Measurements from ENCODE around the gene P2RX2.

The P2RX2 gene

DNA sequence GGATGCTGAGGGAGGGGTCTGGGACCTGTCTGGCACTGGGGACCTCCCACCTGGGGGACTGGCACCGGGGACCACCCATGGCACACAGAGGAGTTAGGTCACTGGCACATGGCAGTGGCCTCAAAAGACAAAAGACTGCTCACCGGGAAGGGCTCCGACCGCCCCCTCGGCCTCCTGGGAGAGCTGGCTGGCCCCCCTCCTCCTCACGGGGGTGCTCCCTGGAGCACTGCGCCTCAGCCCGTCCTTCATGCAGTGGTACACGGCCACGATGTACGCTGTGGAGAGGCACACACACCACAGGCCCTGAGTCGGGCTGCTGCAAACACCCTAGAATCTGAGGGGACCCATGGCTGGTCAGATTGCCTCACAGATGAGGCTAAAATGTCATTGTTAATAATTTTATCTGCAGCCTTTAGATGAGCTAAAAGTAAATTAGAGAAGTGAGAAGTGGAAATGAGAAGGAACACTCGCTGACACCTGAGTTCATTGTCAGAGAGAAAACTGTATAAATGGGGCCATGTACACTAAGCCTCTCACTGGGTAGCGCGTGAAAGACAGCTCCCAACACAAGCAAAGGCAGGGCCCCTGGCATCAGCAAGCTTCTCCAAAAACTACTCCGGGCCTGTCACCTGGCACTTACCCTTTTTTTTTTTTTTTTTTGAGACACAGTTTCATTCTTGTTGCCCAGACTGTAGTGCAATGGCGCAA, 14.1 kb downstream of the P2RX2 start:
- DNase-seq (ENCODE audit: low spot score in 2 of 2) (no peak), ATAC-seq (no peak)
- no peaks in the 10 kb centered on the region for H3K9me3 Mint-ChIP-seq
- H3K4me3 Mint-ChIP-seq: no peak overlapping the region
- H3K4me1 Mint-ChIP-seq: peaks cover 7% of the 10 kb centered on the region
- no peak overlapping the region for H3K27ac Mint-ChIP-seq
- H3K36me3 Mint-ChIP-seq: peaks cover 85% of the 10 kb centered on the region

GRCh38 chr12:132633398-132633797, 14.8 kb downstream of the P2RX2 start:
- peaks cover 7% of the 10 kb centered on the region for H3K4me1 Mint-ChIP-seq
- DNase-seq (ENCODE audit: low spot score in 2 of 2): no peak
- no peak overlapping the region for H3K27ac Mint-ChIP-seq
- no peaks in the 10 kb centered on the region for H3K9me3 Mint-ChIP-seq
- ATAC-seq: no peak
- H3K4me3 Mint-ChIP-seq: no peak overlapping the region
- peaks cover 93% of the 10 kb centered on the region for H3K36me3 Mint-ChIP-seq

DNA sequence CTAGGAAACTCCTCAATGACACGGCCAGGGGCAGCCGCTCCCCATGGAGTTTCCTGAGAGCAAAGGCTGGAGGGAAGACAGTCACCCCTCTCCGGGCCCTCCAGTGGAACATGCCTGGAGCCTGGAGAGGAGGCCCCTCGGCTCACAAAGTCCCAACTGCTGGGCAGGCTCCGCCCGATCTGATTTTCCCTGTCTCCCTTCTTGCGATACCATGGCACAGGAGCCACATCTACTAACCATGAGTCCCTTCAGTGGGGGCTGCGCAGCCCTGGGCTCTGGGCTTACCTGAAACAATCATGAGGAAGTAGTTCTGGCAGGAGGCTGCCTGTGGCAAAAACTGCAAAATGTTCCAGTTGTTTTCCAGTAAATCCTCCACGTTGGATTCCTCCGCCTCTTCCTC, 15.3 kb downstream of the P2RX2 start:
- peaks cover 97% of the 10 kb centered on the region for H3K36me3 Mint-ChIP-seq
- H3K27ac Mint-ChIP-seq: no peak overlapping the region

GRCh38 chr12:132634411-132634990, 15.9 kb downstream of the P2RX2 start:
- DNase-seq (ENCODE audit: low spot score in 2 of 2) (no peak), ATAC-seq (no peak)
- Mint-ChIP-seq H3K9me3 (no peaks in the 10 kb centered on the region), H3K36me3 (peaks cover 97% of the 10 kb centered on the region), H3K4me3 (no peak overlapping the region), H3K27ac (peak overlapping the region; percentile 76), H3K4me1 (peaks cover 7% of the 10 kb centered on the region)

More for the DNA sequence above, 15.3 kb downstream of the P2RX2 start:
- no peaks in the 10 kb centered on the region for H3K9me3 Mint-ChIP-seq
- no peak overlapping the region for H3K4me3 Mint-ChIP-seq
- no peak for ATAC-seq
- peaks cover 7% of the 10 kb centered on the region for H3K4me1 Mint-ChIP-seq
- no peak for DNase-seq (ENCODE audit: low spot score in 2 of 2)

- Mint-ChIP-seq H3K36me3 (peaks cover 98% of the 10 kb centered on the region), H3K27ac (peak overlapping the region; percentile 76), H3K9me3 (no peaks in the 10 kb centered on the region), H3K4me1 (peaks cover 7% of the 10 kb centered on the region), H3K4me3 (no peak overlapping the region)
- DNase-seq (ENCODE audit: low spot score in 2 of 2) (no peak), ATAC-seq (no peak)
Observed at GRCh38 chr12:132635076-132635955, 16.7 kb downstream of the P2RX2 start.

- Mint-ChIP-seq H3K27ac (peak overlapping the region; percentile 50), H3K9me3 (no peaks in the 10 kb centered on the region), H3K4me1 (peaks cover 14% of the 10 kb centered on the region), H3K36me3 (peaks cover 86% of the 10 kb centered on the region), H3K4me3 (no peak overlapping the region)
- ATAC-seq (no peak), DNase-seq (ENCODE audit: low spot score in 2 of 2) (no peak)
Observed at GRCh38 chr12:132637811-132638210, 19.2 kb downstream of the P2RX2 start.

- H3K36me3 Mint-ChIP-seq: peaks cover 82% of the 10 kb centered on the region
- DNase-seq (ENCODE audit: low spot score in 2 of 2) (no peak), ATAC-seq (no peak)
- H3K4me1 Mint-ChIP-seq: peaks cover 14% of the 10 kb centered on the region
- H3K4me3 Mint-ChIP-seq: no peak overlapping the region
- no peak overlapping the region for H3K27ac Mint-ChIP-seq
- no peaks in the 10 kb centered on the region for H3K9me3 Mint-ChIP-seq
Observed at GRCh38 chr12:132638541-132639408, 20.2 kb downstream of the P2RX2 start.

- no peaks in the 10 kb centered on the region for H3K9me3 Mint-ChIP-seq
- peaks cover 10% of the 10 kb centered on the region for H3K4me1 Mint-ChIP-seq
- no peak overlapping the region for H3K4me3 Mint-ChIP-seq
- H3K27ac Mint-ChIP-seq: no peak overlapping the region
- peaks cover 76% of the 10 kb centered on the region for H3K36me3 Mint-ChIP-seq
- DNase-seq (ENCODE audit: low spot score in 2 of 2) (no peak), ATAC-seq (no peak)
Observed at GRCh38 chr12:132639956-132640520, 21.5 kb downstream of the P2RX2 start.

DNA sequence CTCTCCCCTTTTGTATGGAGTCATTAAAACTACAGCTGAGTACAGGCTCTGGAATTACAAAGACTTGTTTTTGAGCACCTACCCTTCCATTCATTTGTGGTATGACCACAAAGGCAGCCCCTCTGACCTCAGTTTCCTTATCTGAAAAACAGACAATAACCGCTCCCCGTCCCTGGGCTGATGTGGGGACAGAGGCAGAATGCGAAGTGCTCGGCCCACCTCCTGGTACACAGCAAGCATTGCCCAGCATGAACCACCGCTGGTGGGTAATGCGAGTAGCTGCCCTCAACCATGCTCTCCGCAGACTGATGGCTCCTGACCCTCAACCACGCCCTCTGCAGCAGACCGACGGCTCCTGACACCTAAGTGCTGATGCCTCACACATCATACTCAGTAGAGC, 22.4 kb downstream of the P2RX2 start:
- Mint-ChIP-seq H3K4me1 (peaks cover 6% of the 10 kb centered on the region), H3K9me3 (no peaks in the 10 kb centered on the region), H3K27ac (peak overlapping the region; percentile 57), H3K36me3 (peaks cover 76% of the 10 kb centered on the region), H3K4me3 (no peak overlapping the region)
- no peak for ATAC-seq
- DNase-seq (ENCODE audit: low spot score in 2 of 2): no peak

- Mint-ChIP-seq H3K4me1 (peaks cover 6% of the 10 kb centered on the region), H3K36me3 (peaks cover 76% of the 10 kb centered on the region), H3K9me3 (no peaks in the 10 kb centered on the region), H3K27ac (no peak overlapping the region), H3K4me3 (no peak overlapping the region)
- DNase-seq (ENCODE audit: low spot score in 2 of 2) (no peak), ATAC-seq (no peak)
Observed at GRCh38 chr12:132641811-132642650, 23.5 kb downstream of the P2RX2 start.

DNA sequence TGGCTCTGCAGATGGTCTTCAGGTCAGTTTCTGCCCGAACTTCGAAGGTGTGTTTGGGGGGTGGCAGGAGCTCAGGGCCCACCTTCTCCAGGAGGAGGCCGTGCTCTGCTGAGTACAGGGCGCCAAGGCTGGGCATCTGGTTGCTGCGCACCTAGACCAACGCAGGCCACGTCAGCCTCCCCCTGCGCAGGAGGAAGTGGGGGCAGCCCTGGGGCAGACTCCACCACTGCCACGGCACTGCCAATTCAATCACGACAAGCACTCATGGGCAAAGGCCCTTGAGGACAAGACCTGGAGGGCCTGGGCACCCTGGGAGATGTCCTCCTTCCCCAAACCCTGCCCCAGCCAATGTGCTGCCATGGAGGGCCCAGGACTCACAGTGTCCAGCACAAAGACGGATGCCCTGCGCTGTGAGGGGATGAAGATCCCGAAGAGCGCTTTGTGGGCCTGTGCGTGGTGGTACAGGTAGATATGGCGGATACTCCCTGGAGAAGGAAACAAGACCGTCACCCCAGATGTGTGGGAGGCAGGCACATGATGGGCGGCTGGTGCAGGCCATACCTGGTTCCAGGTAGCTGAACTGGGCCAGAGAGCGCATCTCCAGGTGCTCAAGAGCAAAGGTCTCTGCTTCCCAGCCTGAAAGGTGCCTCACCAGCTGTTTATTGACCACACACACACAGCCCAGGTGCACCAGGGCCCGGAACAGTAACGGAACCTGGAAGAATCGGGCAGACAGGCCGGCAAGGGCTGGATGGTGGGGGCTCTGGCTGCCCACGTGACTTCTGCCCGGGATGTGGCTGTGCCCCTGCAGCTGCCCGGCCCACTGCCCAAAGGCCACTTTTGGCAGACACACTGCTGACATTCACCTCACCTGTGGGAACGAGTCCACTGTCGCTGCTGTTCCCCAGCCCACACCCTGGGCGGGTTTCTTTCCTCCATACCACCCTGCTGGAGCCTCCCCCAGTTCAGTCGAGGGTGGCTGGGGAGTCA, 24.6 kb downstream of the P2RX2 start:
- no peak for DNase-seq (ENCODE audit: low spot score in 2 of 2)
- Mint-ChIP-seq H3K9me3 (no peaks in the 10 kb centered on the region), H3K27ac (no peak overlapping the region), H3K36me3 (peaks cover 76% of the 10 kb centered on the region), H3K4me1 (peaks cover 6% of the 10 kb centered on the region), H3K4me3 (no peak overlapping the region)
- ATAC-seq: no peak

DNA sequence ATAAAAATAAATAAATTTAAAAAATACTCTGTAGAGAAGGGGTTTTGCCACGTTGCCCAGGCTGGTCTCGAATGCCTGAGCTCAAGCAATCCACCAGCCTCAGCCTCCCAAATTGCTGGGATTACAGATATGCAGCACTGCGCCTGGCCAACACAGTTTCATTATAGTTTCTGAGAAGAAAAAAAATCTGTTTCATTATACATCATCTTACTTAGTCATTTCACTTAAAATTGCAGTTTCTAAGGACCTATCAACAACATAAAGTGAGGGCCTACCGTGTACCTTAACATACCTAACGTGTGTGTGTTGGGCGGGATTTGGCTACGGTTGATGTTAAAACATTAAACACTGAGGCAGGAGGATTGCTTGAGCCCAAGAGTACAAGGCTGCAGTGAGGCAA, 28.3 kb downstream of the P2RX2 start:
- H3K27ac Mint-ChIP-seq: no peak overlapping the region
- no peak overlapping the region for H3K4me3 Mint-ChIP-seq
- H3K4me1 Mint-ChIP-seq: no peaks in the 10 kb centered on the region
- peak; percentile 74 for ATAC-seq
- H3K36me3 Mint-ChIP-seq: peaks cover 86% of the 10 kb centered on the region
- H3K9me3 Mint-ChIP-seq: no peaks in the 10 kb centered on the region
- DNase-seq (ENCODE audit: low spot score in 2 of 2): no peak

- Mint-ChIP-seq H3K9me3 (no peaks in the 10 kb centered on the region), H3K36me3 (peaks cover 90% of the 10 kb centered on the region), H3K4me3 (no peak overlapping the region), H3K27ac (no peak overlapping the region), H3K4me1 (no peaks in the 10 kb centered on the region)
- DNase-seq (ENCODE audit: low spot score in 2 of 2) (no peak), ATAC-seq (no peak)
Observed at GRCh38 chr12:132647858-132648257, 29.3 kb downstream of the P2RX2 start.

All from stimulated activated effector memory CD8-positive, alpha-beta T cell treated with anti-CD3 and anti-CD28 coated beads, Interleukin-12 subunit alpha, Interleukin-12 subunit beta, amount 100 ng/mL, for 72 hours (primary cell).